Endometrium (tissue), 2 donors: ENCODE data around the gene NRN1.
"Not testable (repeated sequence)": the region's sequence is repeated elsewhere in the genome, so short reads cannot be mapped to it uniquely, and the experiment has no call there.

ENCODE experiments used
- FAIRE-seq: peaks from 2 replicates; lab custom pipeline; 2012; peaks lifted over from hg19 to GRCh38; lab: Jason Lieb, UNC
- donor health status: control.
- donor health status: control.

The NRN1 gene, protein sequence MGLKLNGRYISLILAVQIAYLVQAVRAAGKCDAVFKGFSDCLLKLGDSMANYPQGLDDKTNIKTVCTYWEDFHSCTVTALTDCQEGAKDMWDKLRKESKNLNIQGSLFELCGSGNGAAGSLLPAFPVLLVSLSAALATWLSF

DNA sequence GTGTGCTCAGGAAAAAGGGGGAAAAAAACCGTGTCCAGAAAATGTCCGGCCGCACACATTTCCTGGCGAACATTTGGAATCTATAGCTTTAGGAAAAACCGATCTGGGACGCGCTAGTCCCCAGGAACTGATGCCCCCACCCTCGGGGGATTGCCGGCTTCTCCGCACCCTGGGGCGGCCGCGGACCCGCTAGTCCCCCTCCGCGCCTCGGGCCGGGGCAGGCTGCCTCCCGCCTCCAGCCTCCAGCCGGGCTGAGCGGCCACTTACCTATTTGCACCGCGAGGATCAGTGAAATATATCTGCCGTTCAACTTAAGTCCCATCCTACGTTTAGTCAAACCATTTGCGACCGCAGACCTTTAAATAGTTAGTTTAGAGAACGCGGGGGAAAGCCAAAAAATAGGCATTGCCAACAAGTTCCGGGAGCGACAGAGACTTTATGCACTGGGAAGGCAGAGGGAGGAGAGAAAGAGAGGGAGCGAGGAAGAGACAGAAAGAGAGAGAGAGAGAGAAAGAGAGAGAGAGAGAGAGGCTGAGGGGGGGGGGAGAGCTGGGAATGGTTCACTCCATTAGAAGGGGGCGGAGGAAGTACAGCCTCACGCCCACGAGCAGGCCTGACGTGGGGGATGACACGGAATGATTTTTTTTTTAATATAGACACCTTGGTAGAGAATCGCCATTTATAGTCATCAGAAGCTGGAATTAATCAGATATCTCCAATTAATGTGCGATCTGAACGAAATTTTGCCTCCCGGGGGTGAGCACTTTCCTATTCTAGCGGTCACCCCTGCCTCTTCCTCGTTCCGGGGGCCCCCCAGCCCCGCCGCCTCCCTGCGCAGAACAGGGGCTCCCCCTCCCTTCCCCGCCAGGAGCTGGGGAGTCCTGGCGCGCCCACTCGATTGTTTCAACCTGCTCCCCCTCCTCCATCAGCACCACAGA is at the start of gene NRN1:
Gene NRN1 (minus strand): TSS at position 498 of the 938 bp plus-strand sequence. CDS start 176 bp downstream, at position 322.
- no peak for FAIRE-seq

DNA sequence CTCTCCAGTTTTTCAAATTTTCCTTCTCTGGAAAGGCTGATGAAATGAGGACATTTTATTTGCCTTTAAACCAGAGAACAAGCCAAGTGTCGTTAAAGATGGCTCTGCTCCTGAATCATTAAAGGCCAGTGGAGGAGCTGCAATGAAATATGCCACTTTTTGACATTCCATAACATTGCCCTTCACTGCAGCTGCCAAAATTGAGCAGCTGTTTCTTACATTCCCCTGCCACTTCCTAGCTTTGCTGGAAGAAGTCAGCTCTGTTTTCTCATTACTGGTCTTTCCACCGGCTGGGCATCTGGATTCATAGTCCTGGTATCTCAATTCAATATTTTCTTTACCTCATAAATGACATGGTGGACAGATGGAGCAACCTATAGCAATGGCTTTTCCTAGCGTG is 45.5 kb upstream of the NRN1 start:
- no peak for FAIRE-seq

DNA sequence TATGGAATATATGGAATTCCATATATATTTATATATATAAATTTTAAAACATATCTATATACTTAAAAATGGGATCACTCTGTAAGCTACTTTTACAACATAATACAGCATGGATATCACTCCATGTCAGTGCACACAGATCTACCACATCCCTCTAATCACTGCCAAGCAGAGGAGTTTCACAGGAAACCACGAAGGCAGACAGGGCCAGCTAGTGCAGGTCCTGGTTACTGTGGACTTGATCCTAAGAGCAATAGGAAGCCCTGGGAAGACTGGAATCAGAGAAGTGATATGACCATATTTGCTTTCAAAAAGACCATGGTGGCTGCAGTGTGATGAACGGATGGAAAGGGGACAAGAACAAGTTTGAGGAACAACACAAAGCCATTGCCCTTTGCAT is 40.0 kb upstream of the NRN1 start:
- FAIRE-seq: no peak

DNA sequence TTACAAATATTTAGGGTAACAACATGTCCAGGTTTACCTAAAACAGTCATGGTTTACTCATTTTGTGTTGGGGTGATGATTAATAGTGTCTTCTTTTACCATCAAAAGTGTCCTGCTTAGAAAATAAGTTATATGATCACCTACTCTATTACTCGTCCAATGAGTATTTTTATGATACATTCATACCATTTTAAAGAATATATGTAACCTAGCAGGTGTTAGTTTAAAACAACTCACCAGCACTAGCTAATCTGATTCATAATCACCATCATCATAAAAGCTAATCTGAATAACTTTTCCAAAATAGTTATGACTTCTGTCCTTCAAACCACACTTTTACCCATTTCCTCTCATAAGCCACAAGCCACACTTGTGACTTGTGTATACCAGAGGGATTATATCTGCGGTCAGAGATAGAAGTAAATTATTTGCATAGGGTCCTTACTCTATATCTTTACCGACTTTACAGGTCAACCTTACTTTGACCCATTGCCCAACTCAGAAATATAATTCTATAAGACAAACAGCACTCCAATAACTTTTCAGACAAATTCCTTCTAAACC is 33.3 kb upstream of the NRN1 start:
- no peak for FAIRE-seq

DNA sequence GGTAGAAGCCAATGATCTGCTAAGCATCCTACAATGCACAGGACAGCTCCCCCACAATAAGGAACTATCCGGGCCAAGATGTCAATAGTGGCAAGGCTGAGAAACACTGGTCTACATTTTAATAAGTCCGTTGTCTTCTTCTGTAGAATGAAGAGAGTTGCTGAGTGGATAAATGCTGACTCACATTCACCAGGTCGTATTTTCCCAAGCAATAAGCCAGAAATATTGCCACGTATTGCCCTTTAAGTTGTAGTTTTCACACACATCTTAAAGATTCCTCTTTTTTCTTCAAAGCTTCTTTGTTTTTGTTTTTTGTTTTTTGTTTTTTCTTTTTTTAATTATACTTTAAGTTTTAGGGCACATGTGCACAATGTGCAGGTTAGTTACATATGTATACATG is 30.5 kb upstream of the NRN1 start:
- no peak for FAIRE-seq

DNA sequence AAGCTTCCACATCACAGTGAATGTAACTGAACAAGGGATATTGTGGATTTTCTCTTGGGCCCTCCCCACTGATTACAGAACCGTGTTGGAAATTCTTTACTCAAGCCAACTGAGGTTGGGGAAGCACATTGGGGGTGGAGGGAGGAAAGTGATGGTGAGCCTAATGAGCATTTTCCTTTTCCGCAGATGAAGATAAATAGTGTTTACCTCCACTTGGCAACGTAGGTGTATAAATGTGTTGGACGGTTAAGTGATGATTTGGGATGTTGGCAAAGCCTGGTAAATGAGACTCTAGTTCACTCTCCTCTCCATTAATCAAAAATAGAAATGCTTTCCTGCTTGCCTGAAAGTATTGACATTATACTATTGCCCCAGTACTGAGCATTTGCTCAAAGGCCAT is 27.1 kb upstream of the NRN1 start:
- FAIRE-seq: no peak

DNA sequence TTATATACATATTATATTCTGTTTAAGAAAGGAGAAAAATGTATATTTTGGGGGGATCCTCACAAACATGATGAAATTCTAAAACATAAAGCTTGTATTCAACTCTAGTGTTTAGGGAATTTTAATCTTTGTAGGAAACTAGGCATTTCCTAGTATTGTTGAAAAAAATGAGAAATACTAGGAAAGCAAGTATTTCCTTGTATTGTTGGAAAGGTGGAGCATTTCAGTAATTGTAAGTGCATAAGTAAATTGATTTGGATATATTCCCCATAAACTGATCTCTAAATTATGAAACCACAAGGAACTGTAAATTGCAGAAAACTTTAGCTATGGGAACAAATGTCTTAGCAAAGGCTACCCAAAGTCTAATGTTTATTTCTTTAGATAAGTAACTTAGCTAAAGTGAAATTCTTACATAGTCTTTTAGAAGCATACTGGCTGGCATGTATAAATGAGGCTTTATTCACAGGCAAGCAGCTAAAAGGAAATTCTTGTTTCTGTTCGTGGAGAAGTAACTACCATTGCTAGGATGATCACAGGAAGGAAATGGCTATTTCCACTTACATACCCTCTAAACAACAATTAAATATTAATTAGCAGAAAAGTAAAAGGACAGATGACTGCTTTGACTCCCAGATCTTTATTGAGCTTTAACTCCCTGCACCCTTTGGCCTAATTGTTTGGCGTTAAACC is 19.9 kb upstream of the NRN1 start:
- FAIRE-seq: no peak

DNA sequence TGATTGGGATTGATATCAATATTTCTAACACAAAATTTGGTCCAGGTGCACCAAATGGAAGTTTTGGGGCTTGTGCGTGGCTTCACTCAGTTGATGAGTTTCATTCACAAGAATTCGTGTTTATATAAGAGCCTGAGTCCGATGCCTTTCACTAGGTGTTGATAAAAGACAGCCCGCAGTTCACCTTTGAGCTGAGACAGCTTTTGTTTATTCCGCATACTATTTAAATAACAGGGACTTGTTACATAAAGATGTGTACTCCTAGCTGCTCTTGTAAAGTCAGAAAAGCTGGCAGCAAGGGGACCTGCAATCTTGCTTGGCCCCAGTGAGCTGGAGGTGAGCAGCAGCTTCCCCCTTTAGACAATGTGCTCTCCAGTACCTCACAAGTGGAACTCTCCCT is 19.0 kb upstream of the NRN1 start:
- no peak for FAIRE-seq

DNA sequence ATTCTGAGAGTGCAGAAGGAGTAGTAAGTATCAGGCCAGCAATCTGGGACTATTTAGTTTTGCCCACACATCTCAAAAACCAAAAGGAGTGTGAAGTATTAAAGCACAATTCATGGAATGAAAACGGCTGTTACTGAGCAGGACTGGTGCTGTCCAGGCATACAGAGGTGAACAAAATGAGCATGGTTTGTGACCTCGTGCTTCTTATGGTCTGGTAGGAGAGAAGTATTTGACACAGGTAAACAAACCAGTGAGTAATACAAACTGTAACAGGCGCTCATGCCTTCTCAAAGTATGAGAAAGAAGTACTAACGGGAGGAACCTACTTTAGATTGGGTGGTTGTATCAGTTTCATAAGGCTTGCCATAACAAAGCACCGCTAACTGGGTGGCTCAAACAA is 17.5 kb upstream of the NRN1 start:
- FAIRE-seq: no peak

DNA sequence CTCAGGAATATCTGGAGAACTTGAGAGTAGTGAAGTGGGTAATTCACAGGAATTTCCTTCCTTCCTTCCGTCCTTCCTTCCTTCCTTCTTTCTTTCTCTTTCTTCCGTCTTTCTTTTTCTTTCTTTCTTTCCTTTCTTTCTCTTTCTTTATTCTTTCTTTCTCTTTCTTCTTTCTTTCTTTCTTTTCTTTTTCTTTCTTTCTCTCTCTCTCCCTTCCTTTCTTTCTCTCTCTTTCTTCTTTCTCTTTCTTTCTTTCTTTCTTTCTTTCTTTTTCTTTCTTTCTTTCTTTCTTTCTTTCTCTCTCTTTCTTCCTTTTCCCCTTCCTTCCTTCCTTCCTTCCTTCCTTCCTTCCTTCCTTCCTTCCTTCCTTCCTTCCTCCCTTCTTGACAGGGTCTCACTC is 16.1 kb upstream of the NRN1 start:
- not testable (repeated sequence) for FAIRE-seq

DNA sequence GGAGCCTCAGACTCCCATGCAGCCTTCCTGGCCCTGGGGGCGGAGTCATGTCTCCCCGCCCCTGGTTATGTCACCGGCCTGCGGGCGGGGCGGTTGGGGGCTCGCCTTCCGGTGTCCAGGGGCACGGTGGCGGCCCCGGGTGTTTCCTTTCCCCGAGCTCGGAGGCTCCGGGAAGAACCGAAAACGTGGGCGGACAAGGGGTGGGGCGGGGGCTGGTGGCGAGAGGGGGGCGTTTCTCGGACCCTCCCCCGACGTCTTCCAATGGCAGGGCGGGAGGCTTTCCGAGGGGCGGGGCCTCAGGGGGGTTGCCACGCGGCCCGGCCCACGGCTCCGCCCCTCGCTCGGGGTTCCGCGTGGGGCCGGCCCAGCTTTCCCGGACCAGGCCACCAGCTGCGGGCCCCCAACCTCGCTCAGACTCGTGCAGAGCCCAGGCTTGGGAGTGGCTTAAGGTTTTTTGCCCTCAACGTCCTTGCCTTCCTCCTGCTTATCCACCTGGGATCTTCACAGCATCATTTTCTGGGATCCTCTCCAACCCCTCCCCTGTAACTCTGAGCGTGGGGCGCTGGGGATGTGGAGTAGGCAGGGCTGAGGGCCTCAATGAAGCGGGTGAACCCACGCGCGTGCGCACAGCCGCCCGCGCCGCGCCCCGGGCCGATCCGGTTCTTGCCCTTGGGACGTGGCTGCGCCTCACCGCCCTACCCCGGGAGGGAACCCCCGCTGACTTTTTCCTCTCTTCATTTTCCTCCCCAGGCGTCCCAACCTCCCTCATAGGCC is 2.1 kb upstream of the NRN1 start:
- no peak for FAIRE-seq

DNA sequence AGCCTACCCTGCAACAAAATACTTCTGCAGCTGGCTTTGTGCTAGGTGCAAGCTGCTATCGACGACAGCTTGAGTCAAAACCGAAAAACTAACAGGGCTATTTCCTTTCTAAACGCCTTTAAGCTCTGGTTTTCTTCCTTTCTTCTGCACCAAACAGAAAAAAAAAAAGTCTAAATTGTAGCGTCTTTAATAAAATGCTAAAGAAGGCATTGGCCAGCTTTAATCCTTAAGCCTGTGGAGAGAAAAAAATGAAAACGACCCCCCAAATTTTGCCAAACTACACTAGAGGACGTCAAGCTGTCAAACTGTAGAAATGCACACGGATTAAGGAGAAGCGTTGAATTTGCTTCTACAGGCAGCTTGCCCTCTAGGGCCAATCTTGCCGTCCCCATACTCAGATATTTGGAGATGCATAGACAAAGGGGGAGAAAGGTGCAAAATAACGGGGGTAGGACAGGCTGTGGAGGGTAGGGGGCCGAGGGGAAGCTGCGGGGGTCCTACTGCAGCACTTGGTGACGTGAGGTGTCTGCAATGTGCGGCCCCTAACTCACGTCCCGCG is 1.4 kb upstream of the NRN1 start:
- FAIRE-seq: no peak

DNA sequence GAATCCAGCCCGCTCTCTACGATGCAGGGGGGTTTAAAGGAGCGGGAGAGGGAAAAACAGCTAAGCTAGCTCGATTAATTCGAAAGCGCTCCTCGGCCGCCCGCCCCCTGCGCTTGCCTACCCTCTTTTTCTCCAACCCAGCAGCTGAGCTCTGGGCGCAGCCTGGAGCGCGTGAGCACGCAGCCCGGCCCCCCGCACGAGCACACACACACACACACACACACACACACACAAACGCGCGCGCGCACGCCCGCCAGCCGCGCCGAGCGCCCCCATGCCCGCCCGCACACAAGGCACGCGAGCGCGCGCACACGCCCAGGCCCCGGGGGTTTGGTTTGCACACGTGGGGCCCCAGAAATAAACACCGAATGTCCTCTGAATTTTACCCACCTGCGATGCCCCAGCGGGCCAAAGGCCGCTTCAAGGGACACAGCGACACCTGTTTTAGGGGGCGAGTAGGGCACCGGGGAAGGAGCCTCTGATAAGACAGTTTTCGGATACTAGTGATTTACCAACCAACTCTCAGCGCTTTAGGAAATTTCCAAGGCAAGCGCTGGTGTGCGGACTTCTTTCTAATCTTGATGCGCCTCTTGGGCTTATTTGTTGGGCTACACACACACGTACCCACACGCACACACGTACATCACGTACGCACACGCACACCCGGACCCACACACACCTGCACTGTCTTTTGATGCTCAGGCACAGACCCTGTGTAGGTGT is 802 bp upstream of the NRN1 start:
- FAIRE-seq: no peak

DNA sequence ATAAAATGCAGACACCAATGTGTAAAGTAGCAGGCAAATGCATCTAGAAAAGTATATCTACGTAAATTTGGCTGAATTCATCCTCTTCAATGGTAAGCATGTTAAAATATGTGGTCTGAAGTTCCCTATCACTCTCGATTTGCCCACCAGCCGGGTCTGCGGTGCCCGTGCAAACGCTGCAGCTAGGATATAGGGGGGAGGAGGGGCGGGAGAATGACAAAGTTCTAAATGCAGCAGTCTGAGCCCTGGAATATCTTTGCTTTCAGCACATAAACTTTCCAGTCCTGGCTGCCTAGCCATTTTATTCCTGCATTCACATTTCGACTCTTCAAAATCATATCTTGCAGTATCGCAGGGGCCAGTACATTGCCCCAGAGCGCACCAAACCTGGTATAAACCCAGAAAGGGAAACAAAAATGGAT is 708 bp downstream of the NRN1 start:
- FAIRE-seq: no peak

DNA sequence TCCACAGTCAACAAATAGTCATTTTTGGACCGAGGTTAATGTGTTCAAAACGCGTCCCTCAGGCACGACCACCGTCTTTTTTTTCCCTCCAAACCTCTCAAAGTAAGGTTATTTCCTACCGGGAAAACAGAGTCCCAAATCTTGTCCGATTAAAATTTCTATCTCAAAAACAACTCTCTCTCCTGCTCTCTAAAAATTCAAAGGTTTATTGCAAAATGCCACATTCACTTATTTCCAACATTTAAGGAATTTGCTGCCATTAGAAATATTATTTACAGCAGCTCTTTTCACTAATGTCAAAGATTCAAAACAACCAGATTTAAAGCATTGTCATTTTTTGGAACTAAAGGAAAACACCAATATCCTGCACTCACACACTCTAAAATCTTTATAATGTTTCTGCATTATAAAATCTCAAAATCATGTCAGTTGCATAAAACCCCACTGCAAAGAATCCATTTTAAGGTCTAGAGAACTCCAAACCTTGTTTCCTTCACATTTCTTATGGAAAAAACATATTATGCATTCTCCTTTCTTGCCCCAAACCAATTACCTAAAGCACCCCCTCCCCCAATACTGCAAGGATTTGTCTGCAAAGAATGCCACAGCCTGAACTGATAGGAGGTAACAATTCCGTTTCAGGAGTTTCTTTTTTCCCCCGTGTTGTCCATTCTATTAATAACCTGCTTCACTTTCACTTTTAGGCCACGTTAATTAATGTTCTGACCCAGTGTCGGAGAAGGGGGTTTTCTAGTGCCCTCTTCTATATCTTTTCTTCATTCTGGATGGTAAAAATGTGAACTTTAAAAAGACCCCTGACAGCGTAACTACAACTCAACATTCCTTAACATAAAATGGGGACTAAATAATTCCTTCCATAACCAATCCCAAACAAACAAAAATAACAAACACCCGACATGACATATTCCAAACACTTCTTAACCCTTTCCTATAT is 1.4 kb downstream of the NRN1 start:
- FAIRE-seq: no peak

DNA sequence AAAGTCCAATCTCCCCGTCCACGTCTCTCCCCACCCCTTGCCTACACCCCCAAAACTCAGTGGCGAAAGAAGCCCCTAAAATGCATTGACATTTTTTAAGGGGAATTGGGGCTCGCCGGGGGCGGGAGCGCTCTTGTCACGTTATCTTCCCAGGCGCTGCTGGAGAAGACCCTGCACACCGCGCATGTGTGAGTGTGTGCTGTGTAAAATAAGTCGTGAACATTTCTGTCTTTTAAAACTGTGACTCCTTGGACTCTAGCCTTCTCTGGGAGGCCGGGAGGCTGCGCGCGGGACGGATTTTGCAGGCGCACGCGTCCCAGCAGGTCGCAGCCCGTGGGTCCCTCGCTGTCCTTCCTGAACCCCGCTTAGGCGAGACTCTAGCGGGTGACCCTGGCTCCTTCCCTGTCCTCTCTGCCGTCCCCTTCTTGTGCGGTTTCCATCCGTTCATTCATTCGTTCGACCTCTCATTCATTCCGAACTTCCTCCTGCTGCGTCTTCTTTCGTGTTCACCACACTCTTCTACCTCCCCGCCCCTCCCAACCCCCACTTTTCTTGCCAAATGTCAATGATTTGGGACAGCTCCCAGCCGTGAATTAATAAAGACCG is 2.2 kb downstream of the NRN1 start:
- no peak for FAIRE-seq

DNA sequence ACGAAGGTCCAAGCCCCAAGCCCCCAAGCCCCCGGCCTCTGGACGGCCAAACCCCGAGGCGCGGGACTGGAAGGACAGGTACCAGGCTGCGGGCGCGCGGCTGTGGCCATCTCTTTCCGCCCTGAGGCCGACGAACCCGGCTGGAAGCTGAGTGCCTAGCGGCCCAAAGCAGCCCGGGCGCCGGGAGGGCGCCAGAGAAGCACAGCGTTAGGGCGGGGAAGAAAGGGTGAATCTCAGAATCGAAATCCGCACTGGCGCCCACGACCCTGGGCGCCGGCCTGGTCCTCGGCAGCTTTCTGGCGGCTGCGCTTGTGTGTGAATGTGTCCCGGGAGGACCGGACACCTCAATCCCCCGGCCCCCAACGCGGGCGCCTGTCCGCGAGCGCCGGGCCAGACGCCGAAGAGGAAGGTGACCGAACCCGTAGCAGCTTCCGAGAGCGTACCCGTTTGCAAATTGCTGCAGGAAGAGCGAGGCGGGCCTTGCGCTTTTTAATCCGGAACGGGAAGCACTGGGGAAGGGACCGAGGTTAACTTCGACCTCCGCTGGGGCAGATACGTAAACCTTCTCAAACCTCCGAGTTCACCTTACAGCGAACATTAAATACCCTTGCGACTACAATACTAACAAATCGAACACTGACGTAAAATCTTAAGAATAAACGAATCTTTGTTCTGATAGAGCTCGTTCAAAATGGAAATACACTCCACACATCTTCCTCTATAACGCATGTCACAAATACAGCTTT is 2.9 kb downstream of the NRN1 start:
- no peak for FAIRE-seq

DNA sequence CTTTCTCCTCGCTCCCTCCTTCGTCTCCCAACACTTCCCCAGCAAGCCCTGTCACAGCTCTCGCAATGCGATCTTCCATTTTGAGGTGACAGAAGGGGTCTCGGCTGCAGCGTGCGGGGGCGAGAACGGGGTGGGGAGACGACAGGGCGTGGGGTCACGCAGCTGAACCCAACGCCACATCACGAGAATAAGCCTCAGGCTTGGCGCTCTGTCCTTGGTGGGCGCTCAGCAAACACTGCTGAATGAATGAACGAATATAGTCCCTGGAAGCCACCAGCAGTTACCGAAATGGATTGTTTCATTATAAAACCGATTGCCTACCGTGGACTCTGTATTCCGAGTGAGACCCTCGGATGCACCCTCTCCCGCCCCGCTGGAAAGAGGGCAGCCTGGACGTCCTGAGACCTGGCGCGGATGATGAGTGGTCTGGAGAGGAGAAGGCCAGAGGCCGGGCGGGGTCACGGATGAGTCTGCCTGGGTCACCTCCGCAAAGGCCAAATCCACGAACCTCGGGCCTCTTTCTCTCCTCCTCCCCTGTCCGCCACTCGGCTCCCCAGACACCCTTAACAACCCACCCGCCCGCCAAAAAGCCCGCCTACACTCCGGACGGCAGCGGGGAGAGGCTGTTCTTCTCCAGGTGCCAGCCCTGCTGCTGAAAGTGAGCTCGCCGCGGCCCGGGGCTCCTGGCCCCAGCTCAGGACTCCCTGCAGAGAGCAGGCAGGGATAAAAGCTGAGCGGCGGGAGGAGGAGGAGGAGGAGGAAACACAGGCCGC is 3.7 kb downstream of the NRN1 start:
- FAIRE-seq: no peak
